BJ (cell line): Measurements from ENCODE around the gene SHTN1. TPM values are rescaled to one million over a fixed set of nuclear protein-coding genes. Genes with fewer than 3 reads are reported as not detected.

Experiments used
- CTCF ChIA-PET: fragments of 350-600 bp; formaldehyde crosslinking; extraction: SDS; loops from one replicate; lab custom pipeline; 2021; ENCODE audit warnings: antibody characterized with exemption, inconsistent platforms; lab: Yijun Ruan, JAX
- POLR2A ChIA-PET: fragments of 300-600 bp; sonication (Branson Sonifier 250); formaldehyde crosslinking; extraction: SDS; loops from one replicate; lab custom pipeline; 2021; ENCODE audit warnings: antibody characterized with exemption; lab: Charles Lee
- DNase-seq: peaks from one replicate; pipeline ENCODE4 v3.0.0-alpha.2; 2011; ENCODE audit warnings: low read depth
- H3K27me3 ChIP-seq: 2 replicates; pipeline ENCODE4 v1.6.0; 2011; ENCODE audit warnings: low read length; ENCODE audit not compliant: control insufficient read depth, insufficient read depth
- H3K36me3 ChIP-seq: 2 replicates; pipeline ENCODE4 v1.5.1; 2011; ENCODE audit warnings: low read length; ENCODE audit not compliant: control insufficient read depth, insufficient read depth
- H3K4me3 ChIP-seq: 2 replicates; pipeline ENCODE4 v1.5.1; 2011; ENCODE audit warnings: low read depth, mild to moderate bottlenecking, control low read depth, low read length
- polyA plus RNA-seq: library from polyadenylated mRNA; depleted of rRNA; stranded (reverse); fragments of >200 nt; gene quantifications from 2 replicates; pipeline ENCODE4 v1.2.3, GENCODE V29; 2011
- TF ChIP-seq, protein P1 (sequence below): IDR thresholded peaks from 2 replicates; pipeline ENCODE4 v1.5.1; 2011; ENCODE audit warnings: low read depth, mild to moderate bottlenecking, control low read depth, inconsistent platforms, low read length, moderate library complexity; ENCODE audit not compliant: insufficient read depth

SHTN1 gene
- polyA plus RNA-seq, 1 experiment = 2.8 TPM

DNA sequence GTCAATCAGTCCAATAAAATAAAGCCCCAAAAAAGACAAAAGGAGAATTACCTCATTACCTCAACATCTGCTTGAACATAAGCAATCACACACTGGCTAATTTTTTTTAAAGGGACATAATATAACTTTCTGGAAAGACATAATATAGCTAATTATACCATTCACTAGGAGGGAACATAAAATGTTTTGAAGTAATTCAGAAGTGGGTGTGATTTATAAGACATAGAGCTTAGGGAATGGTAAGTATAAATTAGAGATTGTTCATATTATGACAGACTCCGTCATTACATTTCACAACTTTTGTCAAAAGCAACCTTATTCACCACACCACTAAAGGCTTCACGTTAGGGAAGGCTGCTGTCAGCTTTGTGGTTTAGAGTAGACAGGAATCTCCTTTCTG, 3.8 kb downstream of the SHTN1 start:
- H3K4me3 ChIP-seq = no peak overlapping the region
- TF ChIP-seq, protein P1, sequence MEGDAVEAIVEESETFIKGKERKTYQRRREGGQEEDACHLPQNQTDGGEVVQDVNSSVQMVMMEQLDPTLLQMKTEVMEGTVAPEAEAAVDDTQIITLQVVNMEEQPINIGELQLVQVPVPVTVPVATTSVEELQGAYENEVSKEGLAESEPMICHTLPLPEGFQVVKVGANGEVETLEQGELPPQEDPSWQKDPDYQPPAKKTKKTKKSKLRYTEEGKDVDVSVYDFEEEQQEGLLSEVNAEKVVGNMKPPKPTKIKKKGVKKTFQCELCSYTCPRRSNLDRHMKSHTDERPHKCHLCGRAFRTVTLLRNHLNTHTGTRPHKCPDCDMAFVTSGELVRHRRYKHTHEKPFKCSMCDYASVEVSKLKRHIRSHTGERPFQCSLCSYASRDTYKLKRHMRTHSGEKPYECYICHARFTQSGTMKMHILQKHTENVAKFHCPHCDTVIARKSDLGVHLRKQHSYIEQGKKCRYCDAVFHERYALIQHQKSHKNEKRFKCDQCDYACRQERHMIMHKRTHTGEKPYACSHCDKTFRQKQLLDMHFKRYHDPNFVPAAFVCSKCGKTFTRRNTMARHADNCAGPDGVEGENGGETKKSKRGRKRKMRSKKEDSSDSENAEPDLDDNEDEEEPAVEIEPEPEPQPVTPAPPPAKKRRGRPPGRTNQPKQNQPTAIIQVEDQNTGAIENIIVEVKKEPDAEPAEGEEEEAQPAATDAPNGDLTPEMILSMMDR = no peak
- H3K27me3 ChIP-seq = no peaks in the 10 kb centered on the region
- ChIA-PET CTCF (interaction anchor here (0.9 kb wide), 1 partner anchor 9 kb away, joined by 3 read pairs; no protein-coding TSS in a partner anchor), POLR2A (no interaction called here)
- no peak for DNase-seq
- no peaks in the 10 kb centered on the region for H3K36me3 ChIP-seq

DNA sequence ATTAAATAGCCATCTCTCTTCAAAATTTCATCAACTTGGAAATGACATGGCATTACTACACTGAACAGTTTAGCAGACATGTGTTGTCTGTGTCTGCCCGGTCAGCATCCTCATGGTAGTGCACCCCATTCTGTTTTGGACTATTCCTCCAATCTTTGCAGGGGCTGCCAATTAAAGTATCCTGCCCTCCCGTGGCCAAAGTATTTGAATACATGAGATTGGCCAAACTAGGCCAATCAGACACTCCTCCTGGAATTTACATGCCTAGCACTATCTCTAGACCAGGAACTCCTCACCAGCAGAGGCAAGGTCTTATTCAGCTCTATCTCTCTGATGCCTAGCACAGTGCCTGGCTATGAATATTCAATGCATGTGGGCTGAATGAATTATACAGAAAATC, 4.4 kb downstream of the SHTN1 start:
- CTCF ChIA-PET = interaction anchor here (0.9 kb wide), 1 partner anchor 9 kb away, joined by 3 read pairs; no protein-coding TSS in a partner anchor
- Histone ChIP-seq H3K27me3 (no peaks in the 10 kb centered on the region), H3K4me3 (no peak overlapping the region), H3K36me3 (no peaks in the 10 kb centered on the region)
- TF ChIP-seq, protein P1 = no peak
- DNase-seq = no peak
- POLR2A ChIA-PET = no interaction called here

DNA sequence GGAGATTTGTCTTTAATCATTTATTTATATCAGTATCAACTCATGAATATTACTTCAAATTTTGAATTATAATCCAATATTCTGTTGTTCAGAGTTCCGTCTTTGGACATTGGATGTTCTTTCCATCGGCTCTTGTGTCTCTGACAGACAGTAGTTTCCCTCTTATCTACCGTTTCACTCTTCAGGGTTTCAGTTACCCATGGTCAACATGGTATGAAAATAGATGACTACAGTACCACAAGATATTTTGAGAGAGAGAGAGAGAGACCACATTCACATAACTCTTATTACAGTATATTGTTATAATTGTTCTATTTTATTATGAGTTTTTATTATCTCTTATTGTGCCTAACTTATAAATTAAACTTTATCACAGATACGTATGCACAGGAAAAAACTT, 6.8 kb downstream of the SHTN1 start:
- Histone ChIP-seq H3K4me3 (no peak overlapping the region), H3K27me3 (no peaks in the 10 kb centered on the region), H3K36me3 (no peaks in the 10 kb centered on the region)
- ChIA-PET POLR2A (no interaction called here), CTCF (no interaction called here)
- TF ChIP-seq, protein P1 = no peak
- DNase-seq = no peak

DNA sequence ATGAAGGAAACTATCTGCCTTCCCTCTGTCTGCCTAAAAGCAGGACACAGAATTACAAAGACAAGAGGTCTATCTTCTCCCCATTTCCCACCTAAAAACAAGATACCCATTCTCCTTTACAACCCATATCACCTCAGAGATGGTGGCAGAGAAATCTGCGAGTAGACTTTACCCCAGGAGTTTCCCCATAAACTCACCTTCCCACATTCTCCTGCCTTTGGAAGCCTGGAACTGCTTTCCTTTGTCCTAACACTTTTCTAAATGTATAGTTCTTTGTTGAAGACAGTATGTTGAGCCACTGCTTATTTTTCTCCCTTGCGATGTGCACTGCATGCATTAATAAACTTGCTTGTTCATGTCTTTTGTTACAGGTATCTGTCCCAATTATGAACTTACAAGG, 8.0 kb downstream of the SHTN1 start:
- TF ChIP-seq, protein P1 = no peak
- POLR2A ChIA-PET = no interaction called here
- CTCF ChIA-PET = no interaction called here

GRCh38 chr10:116995648-116996047, 9.3 kb downstream of the SHTN1 start:
- no peaks in the 10 kb centered on the region for H3K27me3 ChIP-seq
- TF ChIP-seq, protein P1 = no peak
- ChIA-PET POLR2A (no interaction called here), CTCF (no interaction called here)
- DNase-seq = no peak
- H3K4me3 ChIP-seq = no peak overlapping the region
- no peaks in the 10 kb centered on the region for H3K36me3 ChIP-seq

More for the DNA sequence above, 8.0 kb downstream of the SHTN1 start:
- Histone ChIP-seq H3K4me3 (no peak overlapping the region), H3K27me3 (no peaks in the 10 kb centered on the region), H3K36me3 (no peaks in the 10 kb centered on the region)
- no peak for DNase-seq
